WERI-Rb-1 (cell line): ENCODE results near the gene SPRR2B.
A peak's percentile ranks its signal among the peaks of the same experiment; 100 is the strongest.

Source experiments
- DNase-seq: peaks from one replicate; pipeline ENCODE4 v3.0.0-alpha.2; 2020
- H3K27ac ChIP-seq: fragments of 250-450 bp; sonication (Bioruptor Pico); 2 replicates; pipeline ENCODE4 v1.5.1; 2020; ENCODE audit warnings: mild to moderate bottlenecking, moderate library complexity
- H3K27me3 ChIP-seq: fragments of 250-450 bp; sonication (Bioruptor Pico); 2 replicates; pipeline ENCODE4 v1.5.1; 2021; ENCODE audit warnings: mild to moderate bottlenecking, low read depth, moderate library complexity; ENCODE audit not compliant: insufficient read depth, severe bottlenecking
- H3K36me3 ChIP-seq: fragments of 250-450 bp; sonication (Bioruptor Pico); 2 replicates; pipeline ENCODE4 v1.5.1; 2020; ENCODE audit warnings: mild to moderate bottlenecking, moderate library complexity
- H3K4me3 ChIP-seq: 2 replicates; pipeline ENCODE4 v1.5.1; 2011; ENCODE audit warnings: low read depth, mild to moderate bottlenecking, control low read depth, low read length
- H3K9me3 ChIP-seq: fragments of 250-450 bp; sonication (Bioruptor Pico); 2 replicates; pipeline ENCODE4 v1.5.1; 2021; ENCODE audit warnings: mild to moderate bottlenecking, moderate library complexity; ENCODE audit not compliant: severe bottlenecking
- CTCF ChIP-seq: IDR thresholded peaks from 2 replicates; pipeline ENCODE4 v1.5.1; 2011; ENCODE audit warnings: low read depth, mild to moderate bottlenecking, control low read depth, inconsistent platforms, low read length

SPRR2B gene

DNA sequence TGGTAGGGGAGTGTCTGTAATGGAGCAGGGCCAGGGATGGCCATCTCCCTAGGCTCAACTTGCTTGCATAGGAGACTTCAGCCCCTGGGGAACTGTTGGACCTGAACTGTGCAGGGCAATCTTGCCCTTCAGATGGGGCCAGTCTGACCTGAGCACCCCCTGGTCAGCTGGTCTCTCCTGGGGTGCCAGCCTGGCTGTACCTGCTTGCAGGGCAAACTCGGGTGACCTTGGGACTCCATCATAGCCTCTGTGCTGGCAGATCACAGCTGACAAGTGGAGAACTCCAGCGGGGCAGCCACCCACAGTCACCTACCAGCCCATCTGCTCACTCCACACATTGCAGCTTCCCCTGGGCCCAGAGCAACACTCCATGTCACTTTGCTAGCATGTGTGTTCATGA lies 22.2 kb downstream of the SPRR2B start:
- DNase-seq = no peak
- H3K4me3 ChIP-seq = no peak overlapping the region
- H3K9me3 ChIP-seq = no peaks in the 10 kb centered on the region
- H3K36me3 ChIP-seq = no peaks in the 10 kb centered on the region
- no peaks in the 10 kb centered on the region for H3K27me3 ChIP-seq
- no peak overlapping the region for H3K27ac ChIP-seq
- TF ChIP-seq CTCF = no peak

DNA sequence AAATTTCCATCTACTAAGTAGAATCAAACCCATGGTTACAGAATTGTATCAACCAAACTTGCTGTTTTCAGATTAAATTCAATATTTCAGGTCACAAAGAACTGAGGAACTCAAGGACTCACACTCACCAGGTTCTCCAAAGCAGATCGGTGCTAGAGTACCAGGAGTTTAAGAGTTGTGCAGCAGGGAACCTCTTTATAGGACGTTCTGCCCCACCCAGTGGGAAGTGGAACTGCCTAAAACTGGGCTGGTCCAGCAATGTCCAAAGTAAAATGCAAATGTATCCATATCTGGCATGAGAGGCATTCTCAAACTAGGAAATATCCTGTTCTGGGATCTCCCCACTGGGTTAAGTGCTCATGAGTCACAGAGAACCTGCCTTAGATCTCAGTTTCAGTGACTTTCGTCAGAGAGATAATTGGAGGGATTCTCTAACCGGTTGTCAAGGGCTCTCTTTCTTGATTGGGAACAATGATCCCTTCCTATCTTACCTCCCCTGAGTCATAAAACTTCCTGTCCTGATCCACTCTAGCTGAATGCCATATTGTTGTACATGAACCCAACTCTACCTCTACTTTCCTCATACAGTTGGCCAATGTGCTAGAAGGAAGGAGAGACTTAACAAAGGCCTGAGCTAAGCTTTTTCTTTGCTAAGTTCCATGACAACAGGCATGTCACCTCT lies 30.3 kb downstream of the SPRR2B start, which contains the start of gene SPRR2D:
SPRR2D (minus strand) TSS at position 171 of the 682 bp plus-strand sequence. CDS start 774 bp downstream, outside the sequence.
- no peak for TF ChIP-seq CTCF
- Histone ChIP-seq H3K27ac (no peak within 1 kb of the TSS), H3K9me3 (no peaks in the 10 kb centered on the region), H3K4me3 (no peak within 1 kb of the TSS), H3K36me3 (no peaks in the 10 kb centered on the region), H3K27me3 (no peaks in the 10 kb centered on the region)
- DNase-seq = no peak

DNA sequence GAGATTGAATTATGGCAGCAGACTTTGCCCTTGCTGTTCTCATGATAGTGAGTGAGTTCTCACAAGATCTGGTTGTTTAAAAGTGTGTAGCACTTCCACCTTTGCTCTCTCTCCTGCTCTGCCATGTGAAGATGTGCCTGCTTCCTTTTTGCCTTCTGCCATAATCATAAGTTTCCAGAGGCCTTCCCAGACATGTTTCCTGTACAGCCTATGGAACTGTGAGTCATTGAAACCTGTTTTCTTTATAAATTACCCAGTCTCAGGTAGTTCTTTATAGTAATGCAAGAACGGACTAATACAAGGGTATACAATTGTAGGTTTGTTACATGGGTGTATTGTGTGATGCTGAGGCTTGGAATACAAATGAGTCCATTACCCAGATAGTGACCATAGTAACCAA lies 36.2 kb downstream of the SPRR2B start:
- H3K27me3 ChIP-seq = no peaks in the 10 kb centered on the region
- no peak for DNase-seq
- no peak for TF ChIP-seq CTCF
- no peaks in the 10 kb centered on the region for H3K36me3 ChIP-seq
- no peak overlapping the region for H3K4me3 ChIP-seq
- no peaks in the 10 kb centered on the region for H3K9me3 ChIP-seq
- H3K27ac ChIP-seq = no peak overlapping the region

DNA sequence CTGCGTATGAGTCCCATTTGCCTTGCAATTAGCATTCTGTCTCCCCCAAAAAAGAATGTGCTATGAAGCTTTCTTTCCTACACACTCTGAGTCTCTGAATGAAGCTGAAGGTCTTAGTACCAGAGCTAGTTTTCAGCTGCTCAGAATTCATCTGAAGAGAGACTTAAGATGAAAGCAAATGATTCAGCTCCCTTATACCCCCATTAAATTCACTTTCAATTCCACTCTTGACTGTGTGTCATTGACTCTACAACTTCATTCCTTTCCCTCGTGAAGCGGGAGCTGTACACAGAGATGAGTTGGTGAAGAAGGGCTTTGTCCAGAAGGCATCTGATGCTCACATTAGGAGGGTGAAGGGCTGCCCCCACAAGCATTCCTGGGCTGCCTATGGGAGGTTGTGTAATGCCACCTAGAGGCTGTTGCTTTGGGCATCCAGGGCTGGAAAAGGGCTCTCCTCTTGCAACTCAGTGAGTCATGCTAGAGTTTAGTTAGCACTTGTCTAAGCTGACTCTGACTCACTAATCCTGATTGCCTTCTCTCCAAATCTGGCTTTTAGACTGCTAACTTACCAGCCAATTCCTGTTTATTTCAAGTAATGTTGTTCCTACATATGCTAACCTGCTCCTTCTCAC lies 38.6 kb downstream of the SPRR2B start:
- DNase-seq = peak; percentile 97

GRCh38 chr1:153032073-153032472 lies 39.3 kb downstream of the SPRR2B start:
- TF ChIP-seq CTCF = no peak
- peaks cover 8% of the 10 kb centered on the region for H3K9me3 ChIP-seq
- no peaks in the 10 kb centered on the region for H3K27me3 ChIP-seq
- H3K4me3 ChIP-seq = no peak overlapping the region
- H3K36me3 ChIP-seq = no peaks in the 10 kb centered on the region
- H3K27ac ChIP-seq = no peak overlapping the region
- DNase-seq = no peak

More for the DNA sequence above, 38.6 kb downstream of the SPRR2B start:
- no peak overlapping the region for H3K4me3 ChIP-seq
- no peak overlapping the region for H3K27ac ChIP-seq
- no peaks in the 10 kb centered on the region for H3K27me3 ChIP-seq
- peak; percentile 97 for TF ChIP-seq CTCF
- peaks cover 8% of the 10 kb centered on the region for H3K9me3 ChIP-seq
- no peaks in the 10 kb centered on the region for H3K36me3 ChIP-seq
